IMR-90 (cell line): Measurements from ENCODE around the gene GTF2A2. TPM values are rescaled to one million over a fixed set of nuclear protein-coding genes. Genes with fewer than 3 reads are reported as not detected.

ENCODE experiments used
- ATAC-seq: fragments of 200-7000 bp; cut with Tn5 transposase; 2 replicates; pipeline ENCODE4 v1.9.1; 2020; ENCODE audit warnings: low read depth, mild to moderate bottlenecking, moderate library complexity
- BruUV-seq: library from RNA; stranded (reverse); fragments of 400-500 nt; replicated peaks from 2 replicates; lab custom pipeline; 2021; lab: Mats Ljungman, UMichigan
- CTCF ChIA-PET: fragments of 300-600 bp; formaldehyde crosslinking; extraction: SDS; loops from one replicate; lab custom pipeline; 2021; ENCODE audit warnings: antibody characterized with exemption; lab: Yijun Ruan, JAX
- POLR2A ChIA-PET: fragments of 300-600 bp; sonication (Branson Sonifier 250); formaldehyde crosslinking; loops from one replicate; lab custom pipeline; 2022; ENCODE audit warnings: antibody characterized with exemption; ENCODE audit not compliant: unreplicated experiment; lab: Charles Lee
- DNase-seq: peaks from one replicate; pipeline ENCODE4 v3.0.0; 2013
- H2AFZ ChIP-seq: replicated peaks from 2 replicates; pipeline ENCODE3; 2013; ENCODE audit warnings: low read length, mild to moderate bottlenecking; ENCODE audit not compliant: poor library complexity
- H2AK5ac ChIP-seq: 2 replicates; pipeline ENCODE4 v1.6.1; 2013; ENCODE audit warnings: low read depth, low read length, inconsistent platforms
- H2AK9ac ChIP-seq: replicated peaks from 2 replicates; pipeline ENCODE3; 2013; ENCODE audit warnings: mild to moderate bottlenecking, low read depth, low read length, moderate library complexity; ENCODE audit not compliant: poor library complexity
- H2BK120ac ChIP-seq: 2 replicates; pipeline ENCODE4 v1.6.1; 2013; ENCODE audit warnings: low read depth, low read length, inconsistent platforms
- H2BK15ac ChIP-seq: 3 replicates; pipeline ENCODE4 v1.6.1; 2013; ENCODE audit warnings: low read depth, low read length, inconsistent platforms
- H2BK20ac ChIP-seq: 2 replicates; pipeline ENCODE4 v1.6.1; 2013; ENCODE audit warnings: low read depth, mild to moderate bottlenecking, inconsistent platforms, low read length, moderate library complexity
- H2BK5ac ChIP-seq: 2 replicates; pipeline ENCODE4 v1.6.1; 2013; ENCODE audit warnings: mild to moderate bottlenecking, low read depth, low read length, inconsistent platforms; ENCODE audit not compliant: poor library complexity, severe bottlenecking
- H3K14ac ChIP-seq: replicated peaks from 2 replicates; pipeline ENCODE4 v1.6.1; 2013; ENCODE audit warnings: low read depth, low read length, inconsistent platforms
- H3K18ac ChIP-seq: 2 replicates; pipeline ENCODE4 v1.6.1; 2013; ENCODE audit warnings: low read depth, low read length, control low read depth
- H3K23ac ChIP-seq: 2 replicates; pipeline ENCODE4 v1.6.1; 2013; ENCODE audit warnings: low read depth, low read length, inconsistent platforms
- H3K27ac ChIP-seq: 2 replicates; pipeline ENCODE4 v1.5.1; 2013; ENCODE audit warnings: mild to moderate bottlenecking, control low read depth, low read length; ENCODE audit not compliant: insufficient read depth
- H3K27me3 ChIP-seq: 2 replicates; pipeline ENCODE4 v1.6.1; 2013; ENCODE audit warnings: low read length; ENCODE audit not compliant: control insufficient read depth, insufficient read depth
- H3K36me3 ChIP-seq: 2 replicates; pipeline ENCODE4 v1.6.1; 2013; ENCODE audit warnings: low read length, mixed read lengths; ENCODE audit not compliant: control insufficient read depth, insufficient read depth
- H3K4ac ChIP-seq: 2 replicates; pipeline ENCODE4 v1.6.1; 2013; ENCODE audit warnings: low read depth, low read length, inconsistent platforms
- H3K4me1 ChIP-seq: 2 replicates; pipeline ENCODE4 v1.6.1; 2013; ENCODE audit warnings: low read length, mixed read lengths; ENCODE audit not compliant: control insufficient read depth, insufficient read depth
- H3K4me2 ChIP-seq: 2 replicates; pipeline ENCODE4 v1.6.1; 2013; ENCODE audit warnings: low read depth, mild to moderate bottlenecking, control low read depth, low read length, moderate library complexity
- H3K4me3 ChIP-seq: 2 replicates; pipeline ENCODE4 v1.5.1; 2013; ENCODE audit warnings: low read depth, mild to moderate bottlenecking, control low read depth, low read length, moderate library complexity; ENCODE audit not compliant: insufficient read depth
- H3K56ac ChIP-seq: 2 replicates; pipeline ENCODE4 v1.6.1; 2013; ENCODE audit warnings: low read length, inconsistent platforms; ENCODE audit not compliant: insufficient read depth; ENCODE audit errors: extremely low read depth
- H3K79me1 ChIP-seq, 2 experiments: 2 replicates each; pipeline ENCODE4 v1.6.1; 2013; ENCODE audit warnings: low read length in 2 of 2, inconsistent platforms in 1 of 2, low read depth in 1 of 2
- H3K9ac ChIP-seq: 2 replicates; pipeline ENCODE4 v1.6.1; 2013; ENCODE audit warnings: low read depth, low read length, control low read depth
- H3K9me1 ChIP-seq: 2 replicates; pipeline ENCODE4 v1.6.1; 2013; ENCODE audit warnings: low read length, inconsistent platforms; ENCODE audit not compliant: insufficient read depth
- H3K9me3 ChIP-seq: 2 replicates; pipeline ENCODE4 v1.6.1; 2013; ENCODE audit warnings: low read length; ENCODE audit not compliant: control insufficient read depth, insufficient read depth
- H4K20me1 ChIP-seq: 2 replicates; pipeline ENCODE4 v1.6.1; 2013; ENCODE audit warnings: low read length, inconsistent platforms; ENCODE audit not compliant: insufficient read depth
- H4K5ac ChIP-seq: 2 replicates; pipeline ENCODE4 v1.6.1; 2013; ENCODE audit warnings: mild to moderate bottlenecking, low read depth, low read length, control low read depth
- H4K8ac ChIP-seq, 2 experiments: 2 replicates each; pipeline ENCODE4 v1.6.1; 2013; ENCODE audit warnings: low read depth in 2 of 2, low read length in 2 of 2, control low read depth in 1 of 2, inconsistent platforms in 1 of 2
- H4K91ac ChIP-seq: 2 replicates; pipeline ENCODE4 v1.6.1; 2013; ENCODE audit warnings: low read depth, low read length, inconsistent platforms; ENCODE audit not compliant: insufficient read depth
- MAFK ChIP-seq: IDR thresholded peaks from 2 replicates; pipeline ENCODE4 v1.6.1; 2012; ENCODE audit warnings: low read depth, low read length, improper control_type of control experiment
- NFE2L2 ChIP-seq: fragments of 150-350 bp; IDR thresholded peaks from 2 replicates; pipeline ENCODE4 v1.6.1; 2016; ENCODE audit warnings: low read depth, mild to moderate bottlenecking, low read length
- USF2 ChIP-seq: fragments of 150-350 bp; IDR thresholded peaks from 2 replicates; pipeline ENCODE4 v1.6.1; 2017; ENCODE audit warnings: mild to moderate bottlenecking, antibody characterized with exemption, low read length, low read depth
- dilution Hi-C: fragments of 300-500 bp; cut with HindIII; formaldehyde crosslinking; loops from one replicate; pipeline ENCODE4 v1.14.3; 2018; ENCODE audit warnings: low sequenced_read_pairs; ENCODE audit not compliant: unreplicated experiment
- in situ Hi-C: fragments of 300-500 bp; cut with MboI; formaldehyde crosslinking; loops from 3 replicates; pipeline ENCODE4 v1.14.3; 2019; ENCODE audit warnings: low sequenced_read_pairs, inconsistent platforms, mixed read lengths
- intact Hi-C: fragments of 100-400 bp; cut with micrococcal nuclease; formaldehyde crosslinking; loops from 2 replicates; pipeline ENCODE4 v1.10.0; 2022
- polyA plus RNA-seq, 3 experiments: library from polyadenylated mRNA; depleted of rRNA; stranded (reverse); fragments of >200 nt; gene quantifications; 2 replicates each; pipeline ENCODE4 v1.2.3, GENCODE V29; 2012; ENCODE audit warnings: low replicate concordance in 1 of 3
- total RNA-seq: library from RNA; depleted of rRNA; stranded (reverse); fragments of >200 nt; gene quantifications from 2 replicates; pipeline ENCODE4 v1.2.3, GENCODE V29; 2012

GTF2A2 gene
- total and polyA plus RNA-seq, 2 of the 4 experiments (the other 2 are of a cell fraction): 10.2 to 29.9 TPM

DNA sequence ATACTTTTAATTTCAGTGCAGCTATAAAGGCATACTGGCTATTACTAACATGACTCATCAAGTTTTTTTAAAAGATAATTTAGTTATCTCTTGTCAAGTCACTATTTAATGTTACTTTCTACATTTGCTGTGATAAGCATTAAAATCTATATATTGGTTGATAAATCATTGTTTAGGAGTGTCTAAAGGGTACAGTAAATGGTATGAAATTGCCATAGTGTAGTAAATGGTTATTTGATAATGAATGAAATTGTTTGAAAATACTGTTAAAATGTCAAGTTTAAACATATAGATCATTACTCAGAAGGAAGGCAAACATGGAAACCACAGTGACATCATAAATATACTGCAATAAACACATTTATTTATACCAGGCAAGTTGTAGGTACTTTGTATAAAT, 45.0 kb upstream of the GTF2A2 start:
- Histone ChIP-seq H2AK5ac (no peak overlapping the region), H3K4me1 (no peaks in the 10 kb centered on the region), H4K91ac (no peak overlapping the region), H3K27me3 (no peaks in the 10 kb centered on the region; the same call in 1 of the 2 replicates), H3K14ac (no peak overlapping the region), H2AFZ (no peak overlapping the region), H4K5ac (no peak overlapping the region), H3K18ac (no peak overlapping the region), H3K9ac (no peak overlapping the region), H3K23ac (no peak overlapping the region), H2BK120ac (no peak overlapping the region), H2AK9ac (no peak overlapping the region), H3K4me2 (no peak overlapping the region), H2BK15ac (no peak overlapping the region), H3K4me3 (no peak overlapping the region), H3K9me3 (no peaks in the 10 kb centered on the region), H3K56ac (no peak overlapping the region), H3K27ac (no peak overlapping the region), H3K9me1 (no peaks in the 10 kb centered on the region), H2BK20ac (no peak overlapping the region), H4K8ac (no peak overlapping the region), H3K4ac (no peak overlapping the region), H3K36me3 (no peaks in the 10 kb centered on the region), H3K79me1 (no peaks in the 10 kb centered on the region), H2BK5ac (no peak overlapping the region), H4K20me1 (no peaks in the 10 kb centered on the region)
- no TSS peak for BruUV-seq
- dilution Hi-C loops (no loop called here), intact Hi-C loops (no loop called here), in situ Hi-C loops (no loop called here)
- ATAC-seq (no peak), DNase-seq (no peak)
- TF ChIP-seq MAFK: 0 out of 2 replicates have a peak, but pooled peaks have one; percentile 16
- no peak for TF ChIP-seq USF2
- TF ChIP-seq NFE2L2: peak; percentile 73
- ChIA-PET CTCF (interaction anchor here (0.9 kb wide), 1 partner anchor 11 kb away, joined by 3 read pairs; no protein-coding TSS in a partner anchor), POLR2A (no interaction called here)
